ENCODE results near the gene FH.

DNA sequence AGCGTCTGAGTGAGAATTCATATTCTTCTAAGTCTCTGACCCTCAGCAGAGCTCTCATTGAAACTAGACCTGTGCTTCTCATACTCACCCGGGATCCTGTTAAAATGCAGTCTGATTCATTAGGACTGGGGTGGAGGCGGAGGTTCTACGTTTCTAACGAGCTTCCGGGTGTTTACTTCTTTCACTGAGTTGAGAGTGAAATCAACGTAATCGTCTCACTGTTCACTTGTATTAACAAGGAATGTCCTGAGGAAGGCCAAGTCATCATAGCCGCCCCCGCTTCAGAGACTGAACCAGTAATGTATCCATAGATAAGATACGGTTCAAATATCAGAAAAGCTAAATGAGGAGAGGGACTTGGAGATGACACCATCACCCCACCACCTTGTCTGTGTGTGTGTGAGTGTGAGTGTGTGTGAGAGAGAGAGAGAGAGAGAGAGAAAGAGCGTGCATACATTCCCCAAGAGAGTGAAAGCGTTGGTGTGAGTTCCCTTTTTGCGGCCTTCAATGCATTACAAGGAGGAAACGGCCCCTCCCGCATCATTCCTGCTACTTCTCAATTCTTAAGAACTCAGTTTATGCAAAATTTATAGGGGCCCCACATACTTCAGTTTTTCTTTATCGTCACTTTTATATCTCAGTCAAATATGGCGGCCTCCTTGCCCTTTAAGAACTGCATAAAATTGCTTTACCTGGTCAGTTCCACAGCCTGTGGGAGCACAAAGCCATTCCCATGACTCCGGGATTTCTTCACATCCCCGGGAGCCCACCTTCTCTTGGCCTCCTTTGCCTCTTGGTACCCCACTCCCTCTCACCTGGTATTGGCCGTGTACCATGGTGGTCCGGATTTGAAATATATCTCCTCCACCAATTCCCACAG lies 32.4 kb upstream of the FH start:
- no peak for TF ChIP-seq POLR2A (IDR thresholded peaks at IDR 0.05)
- TF ChIP-seq, protein P1, sequence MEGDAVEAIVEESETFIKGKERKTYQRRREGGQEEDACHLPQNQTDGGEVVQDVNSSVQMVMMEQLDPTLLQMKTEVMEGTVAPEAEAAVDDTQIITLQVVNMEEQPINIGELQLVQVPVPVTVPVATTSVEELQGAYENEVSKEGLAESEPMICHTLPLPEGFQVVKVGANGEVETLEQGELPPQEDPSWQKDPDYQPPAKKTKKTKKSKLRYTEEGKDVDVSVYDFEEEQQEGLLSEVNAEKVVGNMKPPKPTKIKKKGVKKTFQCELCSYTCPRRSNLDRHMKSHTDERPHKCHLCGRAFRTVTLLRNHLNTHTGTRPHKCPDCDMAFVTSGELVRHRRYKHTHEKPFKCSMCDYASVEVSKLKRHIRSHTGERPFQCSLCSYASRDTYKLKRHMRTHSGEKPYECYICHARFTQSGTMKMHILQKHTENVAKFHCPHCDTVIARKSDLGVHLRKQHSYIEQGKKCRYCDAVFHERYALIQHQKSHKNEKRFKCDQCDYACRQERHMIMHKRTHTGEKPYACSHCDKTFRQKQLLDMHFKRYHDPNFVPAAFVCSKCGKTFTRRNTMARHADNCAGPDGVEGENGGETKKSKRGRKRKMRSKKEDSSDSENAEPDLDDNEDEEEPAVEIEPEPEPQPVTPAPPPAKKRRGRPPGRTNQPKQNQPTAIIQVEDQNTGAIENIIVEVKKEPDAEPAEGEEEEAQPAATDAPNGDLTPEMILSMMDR (IDR thresholded peaks at IDR 0.05) = no peak
